GM12865 (cell line): Measurements from ENCODE around the gene ADGRL2.
"Not testable (repeated sequence)": the region's sequence is repeated elsewhere in the genome, so short reads cannot be mapped to it uniquely, and the experiment has no call there.

Experiments used
- DNase-seq: peaks from one replicate; pipeline ENCODE4 v3.0.0; 2010; ENCODE audit warnings: low read depth
- H3K4me3 ChIP-seq: 2 replicates; pipeline ENCODE4 v1.5.1; 2011; ENCODE audit warnings: mild to moderate bottlenecking, low read depth, low read length, control low read depth
- CTCF ChIP-seq: IDR thresholded peaks from 2 replicates; pipeline ENCODE4 v1.5.1; 2011; ENCODE audit warnings: low read length, control low read depth, low read depth, inconsistent platforms; ENCODE audit not compliant: insufficient read depth; ENCODE audit errors: missing control alignments

The ADGRL2 gene

GRCh38 chr1:81876901-81877733 lies 76.4 kb downstream of the ADGRL2 start:
- no peak for DNase-seq
- no peak for TF ChIP-seq CTCF
- no peak overlapping the region for H3K4me3 ChIP-seq

- DNase-seq = no peak
- H3K4me3 ChIP-seq = no peak overlapping the region
- no peak for TF ChIP-seq CTCF
Observed at GRCh38 chr1:81877940-81878339, 77.2 kb downstream of the ADGRL2 start.

GRCh38 chr1:81878538-81878937 lies 77.8 kb downstream of the ADGRL2 start:
- DNase-seq = no peak
- TF ChIP-seq CTCF = no peak

GRCh38 chr1:81880781-81881180 lies 80.0 kb downstream of the ADGRL2 start:
- TF ChIP-seq CTCF = no peak

More at GRCh38 chr1:81878538-81878937, 77.8 kb downstream of the ADGRL2 start:
- no peak overlapping the region for H3K4me3 ChIP-seq

GRCh38 chr1:81885291-81885690 lies 84.6 kb downstream of the ADGRL2 start:
- no peak overlapping the region for H3K4me3 ChIP-seq
- DNase-seq = no peak
- no peak for TF ChIP-seq CTCF

More at GRCh38 chr1:81880781-81881180, 80.0 kb downstream of the ADGRL2 start:
- H3K4me3 ChIP-seq = no peak overlapping the region
- DNase-seq = no peak

GRCh38 chr1:81886292-81886691 lies 85.6 kb downstream of the ADGRL2 start:
- not testable (repeated sequence) for DNase-seq, H3K4me3 ChIP-seq

- no peak for TF ChIP-seq CTCF
- DNase-seq = no peak
- H3K4me3 ChIP-seq = no peak overlapping the region
Observed at GRCh38 chr1:81887421-81888144, 86.8 kb downstream of the ADGRL2 start.
